ENCODE measurements around the gene ITGA3.

DNA sequence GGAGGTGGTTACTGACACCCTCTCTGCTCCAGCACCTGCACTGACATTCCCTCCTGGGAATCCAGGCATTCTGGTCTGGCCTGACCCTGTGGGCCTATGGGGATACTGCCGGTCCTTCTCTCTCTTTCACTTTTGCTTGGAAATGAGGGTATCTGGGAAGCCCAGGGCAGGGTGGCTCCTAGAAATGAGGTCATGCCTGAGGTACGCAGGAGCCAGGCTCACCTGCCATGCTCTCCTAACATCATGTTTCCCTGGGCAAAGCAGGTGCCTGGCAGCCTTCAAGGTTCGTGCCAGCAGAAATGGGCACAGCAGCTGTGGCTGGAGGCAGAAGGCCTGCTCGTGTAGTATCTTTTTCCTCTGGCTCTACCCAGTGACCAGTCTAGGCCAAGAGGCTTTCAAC, 3.3 kb downstream of the ITGA3 start:
- TF ChIP-seq, protein P1, sequence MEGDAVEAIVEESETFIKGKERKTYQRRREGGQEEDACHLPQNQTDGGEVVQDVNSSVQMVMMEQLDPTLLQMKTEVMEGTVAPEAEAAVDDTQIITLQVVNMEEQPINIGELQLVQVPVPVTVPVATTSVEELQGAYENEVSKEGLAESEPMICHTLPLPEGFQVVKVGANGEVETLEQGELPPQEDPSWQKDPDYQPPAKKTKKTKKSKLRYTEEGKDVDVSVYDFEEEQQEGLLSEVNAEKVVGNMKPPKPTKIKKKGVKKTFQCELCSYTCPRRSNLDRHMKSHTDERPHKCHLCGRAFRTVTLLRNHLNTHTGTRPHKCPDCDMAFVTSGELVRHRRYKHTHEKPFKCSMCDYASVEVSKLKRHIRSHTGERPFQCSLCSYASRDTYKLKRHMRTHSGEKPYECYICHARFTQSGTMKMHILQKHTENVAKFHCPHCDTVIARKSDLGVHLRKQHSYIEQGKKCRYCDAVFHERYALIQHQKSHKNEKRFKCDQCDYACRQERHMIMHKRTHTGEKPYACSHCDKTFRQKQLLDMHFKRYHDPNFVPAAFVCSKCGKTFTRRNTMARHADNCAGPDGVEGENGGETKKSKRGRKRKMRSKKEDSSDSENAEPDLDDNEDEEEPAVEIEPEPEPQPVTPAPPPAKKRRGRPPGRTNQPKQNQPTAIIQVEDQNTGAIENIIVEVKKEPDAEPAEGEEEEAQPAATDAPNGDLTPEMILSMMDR (IDR thresholded peaks at IDR 0.05) = no peak
- no peak for TF ChIP-seq EP300 (IDR thresholded peaks at IDR 0.05)
- TF ChIP-seq POLR2A (IDR thresholded peaks at IDR 0.05) = no peak
- peak in 1 of 2 donors; percentile 29 for TF ChIP-seq POLR2AphosphoS5 (IDR thresholded peaks at IDR 0.05)

Data from upper lobe of left lung (tissue), 4 donors.